IMR-90 (cell line): ENCODE data around the gene RNF141.

Experiments
- CEBPB ChIP-seq: IDR thresholded peaks from 2 replicates; pipeline ENCODE4 v1.6.1; 2012; ENCODE audit warnings: low read depth, low read length, improper control_type of control experiment
- ELK1 ChIP-seq: fragments of 150-350 bp; IDR thresholded peaks from 2 replicates; pipeline ENCODE4 v1.6.1; 2016; ENCODE audit warnings: low read depth, mild to moderate bottlenecking, low read length, moderate library complexity, borderline replicate concordance
- FOS ChIP-seq: fragments of 150-350 bp; IDR thresholded peaks from 2 replicates; pipeline ENCODE4 v1.6.1; 2016; ENCODE audit warnings: low read depth, low read length
- MAFK ChIP-seq: IDR thresholded peaks from 2 replicates; pipeline ENCODE4 v1.6.1; 2012; ENCODE audit warnings: low read depth, low read length, improper control_type of control experiment
- MAZ ChIP-seq: IDR thresholded peaks from 2 replicates; pipeline ENCODE4 v1.6.1; 2012; ENCODE audit warnings: low read depth, mild to moderate bottlenecking, low read length, improper control_type of control experiment, moderate library complexity, borderline replicate concordance
- MXI1 ChIP-seq: IDR thresholded peaks from 2 replicates; pipeline ENCODE4 v1.6.1; 2012; ENCODE audit warnings: low read depth, mild to moderate bottlenecking, low read length, moderate library complexity, borderline replicate concordance
- NFE2L2 ChIP-seq: fragments of 150-350 bp; IDR thresholded peaks from 2 replicates; pipeline ENCODE4 v1.6.1; 2016; ENCODE audit warnings: low read depth, mild to moderate bottlenecking, low read length
- POLR2A ChIP-seq: IDR thresholded peaks from 2 replicates; pipeline ENCODE4 v1.6.1; 2012; ENCODE audit warnings: mild to moderate bottlenecking, low read depth, low read length
- RAD21 ChIP-seq: IDR thresholded peaks from 2 replicates; pipeline ENCODE4 v1.6.1; 2012; ENCODE audit warnings: low read length, improper control_type of control experiment
- RCOR1 ChIP-seq: IDR thresholded peaks from 2 replicates; pipeline ENCODE4 v1.6.1; 2012; ENCODE audit warnings: mild to moderate bottlenecking, low read length, improper control_type of control experiment; ENCODE audit not compliant: insufficient replicate concordance
- RFX5 ChIP-seq: IDR thresholded peaks from 2 replicates; pipeline ENCODE4 v1.8.0; 2012; ENCODE audit warnings: low read depth, mild to moderate bottlenecking, low read length, moderate library complexity
- SMC3 ChIP-seq: fragments of 150-350 bp; IDR thresholded peaks from 2 replicates; pipeline ENCODE4 v1.6.1; 2016; ENCODE audit warnings: low read depth, mild to moderate bottlenecking, antibody characterized with exemption, low read length, moderate library complexity
- TF ChIP-seq, protein P1 (sequence below): conservative IDR thresholded peaks from 2 replicates; pipeline ENCODE4 v1.5.1; 2012; ENCODE audit warnings: mild to moderate bottlenecking, low read depth, low read length, improper control_type of control experiment
- TF ChIP-seq, protein P2 (sequence below): fragments of 150-350 bp; IDR thresholded peaks from 2 replicates; pipeline ENCODE4 v1.6.1; 2017; ENCODE audit warnings: mild to moderate bottlenecking, antibody characterized with exemption, low read length, low read depth

GRCh38 chr11:10538924-10539323, 2.1 kb downstream of the RNF141 start:
- TF ChIP-seq, protein P1, sequence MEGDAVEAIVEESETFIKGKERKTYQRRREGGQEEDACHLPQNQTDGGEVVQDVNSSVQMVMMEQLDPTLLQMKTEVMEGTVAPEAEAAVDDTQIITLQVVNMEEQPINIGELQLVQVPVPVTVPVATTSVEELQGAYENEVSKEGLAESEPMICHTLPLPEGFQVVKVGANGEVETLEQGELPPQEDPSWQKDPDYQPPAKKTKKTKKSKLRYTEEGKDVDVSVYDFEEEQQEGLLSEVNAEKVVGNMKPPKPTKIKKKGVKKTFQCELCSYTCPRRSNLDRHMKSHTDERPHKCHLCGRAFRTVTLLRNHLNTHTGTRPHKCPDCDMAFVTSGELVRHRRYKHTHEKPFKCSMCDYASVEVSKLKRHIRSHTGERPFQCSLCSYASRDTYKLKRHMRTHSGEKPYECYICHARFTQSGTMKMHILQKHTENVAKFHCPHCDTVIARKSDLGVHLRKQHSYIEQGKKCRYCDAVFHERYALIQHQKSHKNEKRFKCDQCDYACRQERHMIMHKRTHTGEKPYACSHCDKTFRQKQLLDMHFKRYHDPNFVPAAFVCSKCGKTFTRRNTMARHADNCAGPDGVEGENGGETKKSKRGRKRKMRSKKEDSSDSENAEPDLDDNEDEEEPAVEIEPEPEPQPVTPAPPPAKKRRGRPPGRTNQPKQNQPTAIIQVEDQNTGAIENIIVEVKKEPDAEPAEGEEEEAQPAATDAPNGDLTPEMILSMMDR, result no peak
- no peak for TF ChIP-seq POLR2A
- TF ChIP-seq RCOR1, result no peak
- TF ChIP-seq SMC3, result no peak
- TF ChIP-seq ELK1, result no peak
- no peak for TF ChIP-seq MAZ
- TF ChIP-seq MAFK, result no peak
- no peak for TF ChIP-seq RAD21
- no peak for TF ChIP-seq MXI1
- no peak for TF ChIP-seq NFE2L2
- TF ChIP-seq RFX5, result no peak
- no peak for TF ChIP-seq CEBPB
- TF ChIP-seq FOS, result no peak
- TF ChIP-seq, protein P2, sequence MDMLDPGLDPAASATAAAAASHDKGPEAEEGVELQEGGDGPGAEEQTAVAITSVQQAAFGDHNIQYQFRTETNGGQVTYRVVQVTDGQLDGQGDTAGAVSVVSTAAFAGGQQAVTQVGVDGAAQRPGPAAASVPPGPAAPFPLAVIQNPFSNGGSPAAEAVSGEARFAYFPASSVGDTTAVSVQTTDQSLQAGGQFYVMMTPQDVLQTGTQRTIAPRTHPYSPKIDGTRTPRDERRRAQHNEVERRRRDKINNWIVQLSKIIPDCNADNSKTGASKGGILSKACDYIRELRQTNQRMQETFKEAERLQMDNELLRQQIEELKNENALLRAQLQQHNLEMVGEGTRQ, result no peak
